Testis (tissue), 2 donors: ENCODE results near the gene ZBTB2.

Experiments used
- CTCF ChIP-seq, 3 experiments: fragments of 450-650 bp in 2 of 3; fragments of 200-600 bp in 1 of 3; sonication (generic) in 1 of 3; IDR thresholded peaks; one replicate each; pipeline ENCODE4 v1.5.1; 2016 to 2019; ENCODE audit warnings: antibody characterized with exemption in 3 of 3, mild to moderate bottlenecking in 2 of 3, moderate library complexity in 1 of 3
- POLR2A ChIP-seq: fragments of 450-650 bp; IDR thresholded peaks from one replicate; pipeline ENCODE4 v1.6.1; 2017; ENCODE audit warnings: antibody characterized with exemption, mild to moderate bottlenecking, moderate library complexity

- no peak for TF ChIP-seq CTCF (IDR thresholded peaks at IDR 0.05)
- TF ChIP-seq POLR2A = no peak
Observed at GRCh38 chr6:151379933-151380847, 11.2 kb downstream of the ZBTB2 start.
